ENCODE data around the gene ATP2B3.

The ATP2B3 gene

DNA sequence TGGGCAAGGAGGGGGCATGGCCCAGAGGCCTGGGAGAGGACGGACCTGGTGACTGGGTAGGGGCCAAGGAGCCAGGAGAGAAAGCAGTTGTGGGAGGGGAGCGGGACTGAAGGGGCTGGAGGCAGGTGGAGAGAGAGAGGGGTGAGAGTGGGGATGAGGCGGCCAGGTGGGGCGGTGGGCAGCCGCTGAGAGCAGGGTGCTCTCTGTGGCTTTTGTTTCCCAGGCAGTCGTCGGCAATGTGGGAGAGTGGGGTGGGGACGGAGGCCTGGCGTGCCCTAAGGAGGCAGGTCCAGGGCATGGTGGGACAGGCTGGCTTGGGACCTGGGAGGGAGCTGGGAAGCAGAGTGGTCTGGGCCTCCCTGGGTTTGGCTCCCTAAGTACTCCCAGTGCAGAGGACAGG, 3.2 kb upstream of the ATP2B3 start:
- no peaks in the 10 kb centered on the region for H3K36me3 ChIP-seq (replicated peaks; ENCODE audit: insufficient read depth, low read length)
- H3K9ac ChIP-seq (ENCODE audit: low read length) = no peak overlapping the region
- H3K4me3 ChIP-seq (ENCODE audit: low read length) = no peak overlapping the region
- H3K9me3 ChIP-seq (replicated peaks; ENCODE audit: insufficient read depth, low read length) = no peaks in the 10 kb centered on the region
- no peaks in the 10 kb centered on the region for H3K4me1 ChIP-seq (ENCODE audit: low read length)
- H4K20me1 ChIP-seq (ENCODE audit: insufficient read depth, low read length) = no peaks in the 10 kb centered on the region
- TF ChIP-seq CTCF (IDR thresholded peaks at IDR 0.05; ENCODE audit: low read length) (no peak), EZH2phosphoT487 (IDR thresholded peaks at IDR 0.05; ENCODE audit: low read length) (no peak), EZH2 (optimal IDR thresholded peaks at IDR 0.05; ENCODE audit: low read depth, low read length) (no peak)
- DNase-seq = no peak
- H3F3A ChIP-seq (ENCODE audit: insufficient read depth, low read length) = no peaks in the 10 kb centered on the region
- peaks cover 21% of the 10 kb centered on the region for H3K27me3 ChIP-seq (replicated peaks; ENCODE audit: insufficient read depth, low read length)
- no peak overlapping the region for H3K27ac ChIP-seq (ENCODE audit: low read length)
- no peaks in the 10 kb centered on the region for H3K79me2 ChIP-seq (ENCODE audit: low read length)
- no peaks in the 10 kb centered on the region for H3K9me2 ChIP-seq (replicated peaks; ENCODE audit: insufficient read depth, low read length)
- H2AFZ ChIP-seq (ENCODE audit: low read length) = no peak overlapping the region
- no peak overlapping the region for H3K4me2 ChIP-seq (ENCODE audit: low read depth, low read length)

DNA sequence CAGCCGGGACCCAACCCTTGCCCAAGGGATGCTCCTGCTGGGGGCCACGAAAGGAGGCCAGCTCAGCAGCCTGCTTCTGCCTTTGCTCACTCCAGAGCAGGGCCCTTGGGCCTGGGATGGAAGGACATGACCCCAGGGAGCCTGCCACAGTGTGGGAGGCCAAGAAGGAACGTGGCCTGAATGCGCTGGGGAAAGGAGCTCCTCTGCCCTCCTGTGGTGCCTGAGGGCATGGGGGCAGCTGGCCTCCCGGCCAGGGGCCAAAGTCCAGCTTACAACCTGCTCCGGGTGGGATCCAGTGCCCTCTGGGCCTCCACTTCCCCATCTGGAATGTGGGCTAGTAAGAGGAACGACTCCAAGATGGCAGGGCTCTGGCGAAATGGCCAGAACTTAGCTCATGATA, 2.0 kb upstream of the ATP2B3 start:
- no peaks in the 10 kb centered on the region for H3K9me2 ChIP-seq (replicated peaks; ENCODE audit: insufficient read depth, low read length)
- H3K4me1 ChIP-seq (ENCODE audit: low read length) = no peaks in the 10 kb centered on the region
- no peaks in the 10 kb centered on the region for H4K20me1 ChIP-seq (ENCODE audit: insufficient read depth, low read length)
- H3K27ac ChIP-seq (ENCODE audit: low read length) = no peak overlapping the region
- H3K4me2 ChIP-seq (ENCODE audit: low read depth, low read length) = no peak overlapping the region
- H3F3A ChIP-seq (ENCODE audit: insufficient read depth, low read length) = no peaks in the 10 kb centered on the region
- peaks cover 16% of the 10 kb centered on the region for H3K27me3 ChIP-seq (replicated peaks; ENCODE audit: insufficient read depth, low read length)
- no peak for TF ChIP-seq EZH2 (optimal IDR thresholded peaks at IDR 0.05; ENCODE audit: low read depth, low read length)
- TF ChIP-seq EZH2phosphoT487 (IDR thresholded peaks at IDR 0.05; ENCODE audit: low read length) = no peak
- TF ChIP-seq CTCF (IDR thresholded peaks at IDR 0.05; ENCODE audit: low read length) = no peak
- DNase-seq = no peak
- H3K4me3 ChIP-seq (ENCODE audit: low read length) = no peak overlapping the region
- no peaks in the 10 kb centered on the region for H3K79me2 ChIP-seq (ENCODE audit: low read length)
- no peaks in the 10 kb centered on the region for H3K9me3 ChIP-seq (replicated peaks; ENCODE audit: insufficient read depth, low read length)
- H3K36me3 ChIP-seq (replicated peaks; ENCODE audit: insufficient read depth, low read length) = no peaks in the 10 kb centered on the region
- no peak overlapping the region for H2AFZ ChIP-seq (ENCODE audit: low read length)
- H3K9ac ChIP-seq (ENCODE audit: low read length) = no peak overlapping the region

DNA sequence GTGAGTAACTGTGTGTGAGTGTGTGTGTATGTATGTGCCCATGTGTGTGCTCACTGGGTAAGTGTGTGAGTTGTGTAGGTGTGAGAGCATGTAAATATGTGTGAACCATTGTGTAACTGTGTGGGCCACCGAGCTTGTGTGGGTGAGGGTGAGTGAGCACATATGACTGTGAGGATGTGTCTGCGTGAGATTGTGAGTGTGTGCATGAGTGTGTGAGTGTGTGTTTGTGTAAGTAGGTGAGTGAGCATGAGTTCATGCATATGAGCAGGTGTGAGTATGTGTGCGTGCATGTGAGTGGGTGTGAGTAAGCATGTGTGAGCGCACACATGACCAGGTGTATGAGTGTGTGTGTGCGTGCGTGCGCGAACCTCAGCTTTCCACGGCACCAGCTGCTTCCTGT, 1.4 kb upstream of the ATP2B3 start:
- no peak overlapping the region for H3K4me3 ChIP-seq (ENCODE audit: low read length)
- no peak overlapping the region for H3K4me2 ChIP-seq (ENCODE audit: low read depth, low read length)
- no peaks in the 10 kb centered on the region for H3K9me3 ChIP-seq (replicated peaks; ENCODE audit: insufficient read depth, low read length)
- H3K27me3 ChIP-seq (replicated peaks; ENCODE audit: insufficient read depth, low read length) = peaks cover 19% of the 10 kb centered on the region; the same call in 1 of the 2 replicates
- H3K9ac ChIP-seq (ENCODE audit: low read length) = no peak overlapping the region
- H3K36me3 ChIP-seq (replicated peaks; ENCODE audit: insufficient read depth, low read length) = no peaks in the 10 kb centered on the region
- H3K27ac ChIP-seq (ENCODE audit: low read length) = no peak overlapping the region
- no peaks in the 10 kb centered on the region for H3K4me1 ChIP-seq (ENCODE audit: low read length)
- H3F3A ChIP-seq (ENCODE audit: insufficient read depth, low read length) = no peaks in the 10 kb centered on the region
- DNase-seq = no peak
- no peak overlapping the region for H2AFZ ChIP-seq (ENCODE audit: low read length)
- no peaks in the 10 kb centered on the region for H4K20me1 ChIP-seq (ENCODE audit: insufficient read depth, low read length)
- H3K79me2 ChIP-seq (ENCODE audit: low read length) = no peaks in the 10 kb centered on the region
- no peaks in the 10 kb centered on the region for H3K9me2 ChIP-seq (replicated peaks; ENCODE audit: insufficient read depth, low read length)
- TF ChIP-seq CTCF (IDR thresholded peaks at IDR 0.05; ENCODE audit: low read length) (no peak), EZH2 (optimal IDR thresholded peaks at IDR 0.05; ENCODE audit: low read depth, low read length) (no peak), EZH2phosphoT487 (IDR thresholded peaks at IDR 0.05; ENCODE audit: low read length) (no peak)
